Measurements from ENCODE around the gene RNLS.

Gene RNLS

DNA sequence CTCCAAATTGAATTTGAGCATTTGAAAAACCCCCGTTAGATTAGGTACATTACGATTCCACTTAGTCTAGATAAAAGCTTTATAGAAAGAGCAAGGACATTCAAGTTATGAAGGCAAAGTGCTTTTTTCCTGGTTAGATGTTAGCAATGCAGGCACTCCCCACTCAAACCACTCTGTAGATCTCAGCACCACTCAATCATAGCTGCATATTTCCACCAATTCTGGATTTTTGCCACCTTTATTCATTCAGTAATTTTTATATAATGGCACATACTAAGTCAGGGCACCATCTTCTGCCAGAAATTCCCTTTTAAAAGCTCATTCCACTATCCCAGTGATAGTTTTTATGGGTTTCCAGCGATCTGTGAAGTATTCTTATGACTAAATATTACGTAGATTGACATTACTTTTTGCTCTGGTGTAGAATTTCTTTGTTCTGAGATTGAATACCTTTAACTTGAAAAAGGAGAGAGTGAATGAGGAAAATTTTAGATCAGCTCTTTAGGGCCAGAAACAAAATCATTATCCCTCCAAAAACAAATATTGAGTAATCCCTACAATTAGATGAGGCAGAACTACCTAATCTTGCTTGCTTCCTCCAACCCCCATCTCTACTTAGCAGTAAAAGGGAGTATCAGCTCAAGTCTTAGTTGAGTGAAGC is 51.6 kb downstream of the RNLS start:
- no peaks in the 10 kb centered on the region for H3K4me1 ChIP-seq (ENCODE audit: insufficient read depth, low read length, severe bottlenecking)
- H3K9me3 ChIP-seq (ENCODE audit: low read length) = no peaks in the 10 kb centered on the region
- no peak overlapping the region for H3K4me3 ChIP-seq (ENCODE audit: low read depth, low read length, poor library complexity, severe bottlenecking)
- no peak overlapping the region for H2AFZ ChIP-seq (ENCODE audit: low read length)
- H3K79me2 ChIP-seq (ENCODE audit: insufficient read depth, low read length) = no peaks in the 10 kb centered on the region
- no peak overlapping the region for H3K4me2 ChIP-seq (ENCODE audit: low read length)
- no peaks in the 10 kb centered on the region for H3K9me2 ChIP-seq (ENCODE audit: low read depth, low read length)
- H3K27me3 ChIP-seq (ENCODE audit: insufficient read depth, low read length) = no peaks in the 10 kb centered on the region
- H3F3A ChIP-seq (ENCODE audit: insufficient read depth, low read length) = no peaks in the 10 kb centered on the region
- H3K36me3 ChIP-seq (ENCODE audit: insufficient read depth, low read length) = no peaks in the 10 kb centered on the region
- H4K20me1 ChIP-seq (ENCODE audit: insufficient read depth, low read length) = no peaks in the 10 kb centered on the region
- no peak overlapping the region for H3K27ac ChIP-seq (ENCODE audit: low read depth, low read length, poor library complexity, severe bottlenecking)
- H3K9ac ChIP-seq (ENCODE audit: low read length) = no peak overlapping the region
- TF ChIP-seq, protein P1, sequence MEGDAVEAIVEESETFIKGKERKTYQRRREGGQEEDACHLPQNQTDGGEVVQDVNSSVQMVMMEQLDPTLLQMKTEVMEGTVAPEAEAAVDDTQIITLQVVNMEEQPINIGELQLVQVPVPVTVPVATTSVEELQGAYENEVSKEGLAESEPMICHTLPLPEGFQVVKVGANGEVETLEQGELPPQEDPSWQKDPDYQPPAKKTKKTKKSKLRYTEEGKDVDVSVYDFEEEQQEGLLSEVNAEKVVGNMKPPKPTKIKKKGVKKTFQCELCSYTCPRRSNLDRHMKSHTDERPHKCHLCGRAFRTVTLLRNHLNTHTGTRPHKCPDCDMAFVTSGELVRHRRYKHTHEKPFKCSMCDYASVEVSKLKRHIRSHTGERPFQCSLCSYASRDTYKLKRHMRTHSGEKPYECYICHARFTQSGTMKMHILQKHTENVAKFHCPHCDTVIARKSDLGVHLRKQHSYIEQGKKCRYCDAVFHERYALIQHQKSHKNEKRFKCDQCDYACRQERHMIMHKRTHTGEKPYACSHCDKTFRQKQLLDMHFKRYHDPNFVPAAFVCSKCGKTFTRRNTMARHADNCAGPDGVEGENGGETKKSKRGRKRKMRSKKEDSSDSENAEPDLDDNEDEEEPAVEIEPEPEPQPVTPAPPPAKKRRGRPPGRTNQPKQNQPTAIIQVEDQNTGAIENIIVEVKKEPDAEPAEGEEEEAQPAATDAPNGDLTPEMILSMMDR (IDR thresholded peaks at IDR 0.05; ENCODE audit: low read length) = no peak
- TF ChIP-seq EZH2 (IDR thresholded peaks at IDR 0.05; ENCODE audit: borderline replicate concordance, low read length) = no peak

DNA sequence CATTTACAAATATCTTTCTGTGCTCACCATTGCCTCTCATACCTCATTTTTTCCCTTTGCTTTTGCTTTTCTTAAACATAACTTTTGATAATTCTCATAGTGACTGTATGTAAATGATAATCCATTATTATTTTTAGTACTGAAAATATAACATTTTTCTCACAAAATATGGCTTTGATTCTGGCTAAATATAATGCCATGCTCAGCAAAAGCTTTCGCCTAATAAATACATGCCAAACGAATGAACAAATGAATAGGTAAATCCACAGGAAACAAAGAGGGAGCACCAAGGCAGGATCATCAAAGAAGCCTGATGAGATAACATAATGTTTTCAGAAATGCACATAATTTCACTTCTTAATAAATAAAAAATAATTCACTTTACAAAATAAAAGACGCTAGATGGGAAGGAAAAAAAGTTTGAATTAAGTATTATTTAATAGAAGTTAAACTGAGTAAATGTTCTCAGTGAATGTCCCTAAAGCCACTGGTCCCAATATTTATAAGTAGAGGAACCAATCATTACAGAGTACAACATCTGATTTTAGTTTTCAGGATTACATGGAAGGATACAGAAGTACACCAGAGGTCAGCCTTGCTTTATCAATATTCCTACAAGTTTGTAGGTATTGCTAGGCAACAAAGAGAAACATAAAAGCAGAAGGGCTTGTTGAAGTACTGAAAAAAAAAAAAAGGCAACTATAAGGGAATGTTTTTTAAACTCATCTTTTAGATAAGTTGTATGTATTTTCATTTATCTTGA is 52.3 kb downstream of the RNLS start:
- H3K27ac ChIP-seq (ENCODE audit: low read depth, low read length, poor library complexity, severe bottlenecking) = no peak overlapping the region
- no peaks in the 10 kb centered on the region for H3K9me3 ChIP-seq (ENCODE audit: low read length)
- no peaks in the 10 kb centered on the region for H3F3A ChIP-seq (ENCODE audit: insufficient read depth, low read length)
- no peak overlapping the region for H3K4me2 ChIP-seq (ENCODE audit: low read length)
- H3K79me2 ChIP-seq (ENCODE audit: insufficient read depth, low read length) = no peaks in the 10 kb centered on the region
- H3K4me3 ChIP-seq (ENCODE audit: low read depth, low read length, poor library complexity, severe bottlenecking) = no peak overlapping the region
- no peaks in the 10 kb centered on the region for H3K9me2 ChIP-seq (ENCODE audit: low read depth, low read length)
- H3K4me1 ChIP-seq (ENCODE audit: insufficient read depth, low read length, severe bottlenecking) = no peaks in the 10 kb centered on the region
- H4K20me1 ChIP-seq (ENCODE audit: insufficient read depth, low read length) = no peaks in the 10 kb centered on the region
- H3K9ac ChIP-seq (ENCODE audit: low read length) = no peak overlapping the region
- H3K36me3 ChIP-seq (ENCODE audit: insufficient read depth, low read length) = no peaks in the 10 kb centered on the region
- no peaks in the 10 kb centered on the region for H3K27me3 ChIP-seq (ENCODE audit: insufficient read depth, low read length)
- no peak for TF ChIP-seq EZH2 (IDR thresholded peaks at IDR 0.05; ENCODE audit: borderline replicate concordance, low read length)
- TF ChIP-seq, protein P1 (IDR thresholded peaks at IDR 0.05; ENCODE audit: low read length) = no peak
- no peak overlapping the region for H2AFZ ChIP-seq (ENCODE audit: low read length)

DNA sequence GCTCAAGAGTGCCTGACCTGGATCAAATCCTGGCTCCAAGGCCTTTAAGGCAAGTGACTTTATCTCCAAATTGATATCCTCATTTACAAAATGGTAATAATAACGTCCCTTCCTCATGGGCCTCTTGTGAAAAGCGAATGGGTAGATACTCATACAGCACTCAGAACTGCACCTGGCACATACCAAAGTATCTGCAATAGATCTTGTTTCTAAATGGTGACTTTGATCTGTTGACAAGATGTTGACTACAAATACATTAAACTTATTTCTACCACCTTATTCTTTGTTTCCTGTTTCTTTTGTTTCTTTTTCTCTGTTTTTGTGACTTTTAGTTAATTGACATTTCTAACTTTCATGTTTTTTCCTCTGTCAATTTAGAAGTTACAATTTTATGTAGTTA is 53.0 kb downstream of the RNLS start:
- no peaks in the 10 kb centered on the region for H3K4me1 ChIP-seq (ENCODE audit: insufficient read depth, low read length, severe bottlenecking)

More for the DNA sequence above, 53.0 kb downstream of the RNLS start:
- Histone ChIP-seq H3K27ac (ENCODE audit: low read depth, low read length, poor library complexity, severe bottlenecking) (no peak overlapping the region), H3K27me3 (ENCODE audit: insufficient read depth, low read length) (no peaks in the 10 kb centered on the region), H3K9me3 (ENCODE audit: low read length) (no peaks in the 10 kb centered on the region), H3K79me2 (ENCODE audit: insufficient read depth, low read length) (no peaks in the 10 kb centered on the region), H3K4me2 (ENCODE audit: low read length) (no peak overlapping the region), H2AFZ (ENCODE audit: low read length) (no peak overlapping the region), H3F3A (ENCODE audit: insufficient read depth, low read length) (no peaks in the 10 kb centered on the region), H3K4me3 (ENCODE audit: low read depth, low read length, poor library complexity, severe bottlenecking) (no peak overlapping the region), H3K9ac (ENCODE audit: low read length) (no peak overlapping the region), H3K36me3 (ENCODE audit: insufficient read depth, low read length) (no peaks in the 10 kb centered on the region), H4K20me1 (ENCODE audit: insufficient read depth, low read length) (no peaks in the 10 kb centered on the region), H3K9me2 (ENCODE audit: low read depth, low read length) (no peaks in the 10 kb centered on the region)
- TF ChIP-seq EZH2 (IDR thresholded peaks at IDR 0.05; ENCODE audit: borderline replicate concordance, low read length) = no peak
- TF ChIP-seq, protein P1 (IDR thresholded peaks at IDR 0.05; ENCODE audit: low read length) = no peak

Measured in OCI-LY1 (cell line).